Tibial nerve (tissue), 4 donors: ENCODE measurements around the gene CDH12.

ENCODE experiments used
- CTCF ChIP-seq, 5 experiments: fragments of 200-600 bp in 3 of 5; fragments of 450-650 bp in 2 of 5; sonication (generic) in 3 of 5; IDR thresholded peaks; one replicate each; pipeline ENCODE4 v1.5.1; 2016 to 2019; ENCODE audit warnings: antibody characterized with exemption in 5 of 5, mild to moderate bottlenecking in 3 of 5, moderate library complexity in 2 of 5
- EP300 ChIP-seq, 2 donors: sonication (generic); formaldehyde crosslinking; IDR thresholded peaks; one replicate each; pipeline ENCODE4 v1.6.1; 2017; ENCODE audit warnings: antibody characterized with exemption in 2 of 2, mild to moderate bottlenecking in 1 of 2

- TF ChIP-seq CTCF (IDR thresholded peaks at IDR 0.05) (no peak), EP300 (IDR thresholded peaks at IDR 0.05) (no peak)
These were observed 538.6 kb downstream of the CDH12 start for GRCh38 chr5:22314548-22314947.
